ENCODE measurements around the gene FBXO47. TPM values are rescaled to one million over a fixed set of nuclear protein-coding genes. Genes with fewer than 3 reads are reported as not detected.

FBXO47 gene
- total RNA-seq, 1 donor from 2014 or later: not detected

- TF ChIP-seq CTCF (IDR thresholded peaks at IDR 0.05; ENCODE audit: insufficient read depth, low read length, severe bottlenecking): no peak
- Histone ChIP-seq H3K36me3 (ENCODE audit: control insufficient read depth, insufficient read depth, low read length) (no peaks in the 10 kb centered on the region), H3K4me3 (ENCODE audit: low read depth, low read length) (no peak overlapping the region), H3K27me3 (ENCODE audit: control insufficient read depth, insufficient read depth, low read length) (no peaks in the 10 kb centered on the region)
- no peak for FAIRE-seq
- no peak for DNase-seq (ENCODE audit: low read depth)
Measured at GRCh38 chr17:38970128-38970527, 2.9 kb upstream of the FBXO47 start.

GRCh38 chr17:38969281-38969680, 2.1 kb upstream of the FBXO47 start:
- no peak for TF ChIP-seq CTCF (IDR thresholded peaks at IDR 0.05; ENCODE audit: insufficient read depth, low read length, severe bottlenecking)
- H3K36me3 ChIP-seq (ENCODE audit: control insufficient read depth, insufficient read depth, low read length): no peaks in the 10 kb centered on the region
- FAIRE-seq: no peak
- no peak overlapping the region for H3K4me3 ChIP-seq (ENCODE audit: low read depth, low read length)
- no peaks in the 10 kb centered on the region for H3K27me3 ChIP-seq (ENCODE audit: control insufficient read depth, insufficient read depth, low read length)
- no peak for DNase-seq (ENCODE audit: low read depth)

GRCh38 chr17:38961413-38961812, 5.8 kb downstream of the FBXO47 start:
- DNase-seq (ENCODE audit: low read depth) (no peak), FAIRE-seq (no peak)
- Histone ChIP-seq H3K27me3 (ENCODE audit: control insufficient read depth, insufficient read depth, low read length) (no peaks in the 10 kb centered on the region), H3K4me3 (ENCODE audit: low read depth, low read length) (no peak overlapping the region), H3K36me3 (ENCODE audit: control insufficient read depth, insufficient read depth, low read length) (no peaks in the 10 kb centered on the region)
- TF ChIP-seq CTCF (IDR thresholded peaks at IDR 0.05; ENCODE audit: insufficient read depth, low read length, severe bottlenecking): no peak

GRCh38 chr17:38960402-38960801, 6.8 kb downstream of the FBXO47 start:
- DNase-seq (ENCODE audit: low read depth) (no peak), FAIRE-seq (no peak)
- no peak for TF ChIP-seq CTCF (IDR thresholded peaks at IDR 0.05; ENCODE audit: insufficient read depth, low read length, severe bottlenecking)
- Histone ChIP-seq H3K4me3 (ENCODE audit: low read depth, low read length) (no peak overlapping the region), H3K36me3 (ENCODE audit: control insufficient read depth, insufficient read depth, low read length) (no peaks in the 10 kb centered on the region), H3K27me3 (ENCODE audit: control insufficient read depth, insufficient read depth, low read length) (no peaks in the 10 kb centered on the region)

- no peak for TF ChIP-seq CTCF (IDR thresholded peaks at IDR 0.05; ENCODE audit: insufficient read depth, low read length, severe bottlenecking)
- Histone ChIP-seq H3K4me3 (ENCODE audit: low read depth, low read length) (no peak overlapping the region), H3K36me3 (ENCODE audit: control insufficient read depth, insufficient read depth, low read length) (no peaks in the 10 kb centered on the region), H3K27me3 (ENCODE audit: control insufficient read depth, insufficient read depth, low read length) (no peaks in the 10 kb centered on the region)
- FAIRE-seq: no peak
- no peak for DNase-seq (ENCODE audit: low read depth)
Measured at GRCh38 chr17:38959508-38959907, 7.7 kb downstream of the FBXO47 start.

- TF ChIP-seq CTCF (IDR thresholded peaks at IDR 0.05; ENCODE audit: insufficient read depth, low read length, severe bottlenecking): no peak
- FAIRE-seq: no peak
- Histone ChIP-seq H3K36me3 (ENCODE audit: control insufficient read depth, insufficient read depth, low read length) (no peaks in the 10 kb centered on the region), H3K4me3 (ENCODE audit: low read depth, low read length) (no peak overlapping the region), H3K27me3 (ENCODE audit: control insufficient read depth, insufficient read depth, low read length) (no peaks in the 10 kb centered on the region)
- DNase-seq (ENCODE audit: low read depth): no peak
Measured at GRCh38 chr17:38958756-38959155, 8.4 kb downstream of the FBXO47 start.

Measured in bronchial epithelial cell (primary cell).